ENCODE measurements around the gene KRTAP10-10.

- TF ChIP-seq, protein P1, sequence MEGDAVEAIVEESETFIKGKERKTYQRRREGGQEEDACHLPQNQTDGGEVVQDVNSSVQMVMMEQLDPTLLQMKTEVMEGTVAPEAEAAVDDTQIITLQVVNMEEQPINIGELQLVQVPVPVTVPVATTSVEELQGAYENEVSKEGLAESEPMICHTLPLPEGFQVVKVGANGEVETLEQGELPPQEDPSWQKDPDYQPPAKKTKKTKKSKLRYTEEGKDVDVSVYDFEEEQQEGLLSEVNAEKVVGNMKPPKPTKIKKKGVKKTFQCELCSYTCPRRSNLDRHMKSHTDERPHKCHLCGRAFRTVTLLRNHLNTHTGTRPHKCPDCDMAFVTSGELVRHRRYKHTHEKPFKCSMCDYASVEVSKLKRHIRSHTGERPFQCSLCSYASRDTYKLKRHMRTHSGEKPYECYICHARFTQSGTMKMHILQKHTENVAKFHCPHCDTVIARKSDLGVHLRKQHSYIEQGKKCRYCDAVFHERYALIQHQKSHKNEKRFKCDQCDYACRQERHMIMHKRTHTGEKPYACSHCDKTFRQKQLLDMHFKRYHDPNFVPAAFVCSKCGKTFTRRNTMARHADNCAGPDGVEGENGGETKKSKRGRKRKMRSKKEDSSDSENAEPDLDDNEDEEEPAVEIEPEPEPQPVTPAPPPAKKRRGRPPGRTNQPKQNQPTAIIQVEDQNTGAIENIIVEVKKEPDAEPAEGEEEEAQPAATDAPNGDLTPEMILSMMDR (IDR thresholded peaks at IDR 0.05 in 4 of 5, conservative IDR thresholded peaks at IDR 0.05 in 1 of 5), result no peak
- no peak for TF ChIP-seq POLR2A (IDR thresholded peaks at IDR 0.05)
These were observed 41.0 kb upstream of the KRTAP10-10 start for GRCh38 chr21:44596068-44596725.
